Heart left ventricle (tissue), 16 donors: ENCODE data around the gene SUPT5H. TPM values are rescaled to one million over a fixed set of nuclear protein-coding genes. Genes with fewer than 3 reads are reported as not detected.

Experiments
- ATAC-seq, 4 donors: fragments of 200-7000 bp; cut with Tn5 transposase; one replicate each; pipeline ENCODE4 v1.9.1; 2020 to 2022; ENCODE audit warnings: moderate library complexity in 4 of 4, mild to moderate bottlenecking in 3 of 4, moderate number of reproducible peaks in 1 of 4
- DNase-seq, 5 donors: peaks; one replicate each; pipeline ENCODE4 v3.0.0-alpha.2; 2020
- H3K27ac ChIP-seq, 12 donors: fragments of 200-600 bp; sonication (generic) in 4 of 12; one replicate each; pipeline versions ENCODE4 v1.5.0 to v1.8.0; 2016 to 2022; ENCODE audit warnings: mild to moderate bottlenecking in 2 of 12
- H3K27me3 ChIP-seq, 9 donors: fragments of 200-600 bp; sonication (generic) in 2 of 9; one replicate each; pipeline versions ENCODE4 v1.5.1 to v1.8.0; 2016 to 2022; ENCODE audit warnings: mild to moderate bottlenecking in 3 of 9
- H3K36me3 ChIP-seq, 9 donors: fragments of 200-600 bp; sonication (generic) in 2 of 9; one replicate each; pipeline versions ENCODE4 v1.5.0 to v1.8.0; 2018 to 2022; ENCODE audit warnings: mild to moderate bottlenecking in 2 of 9
- H3K4me1 ChIP-seq, 12 donors: fragments of 200-600 bp; sonication (generic) in 4 of 12; one replicate each; pipeline versions ENCODE4 v1.5.0 to v1.8.0; 2016 to 2022; ENCODE audit warnings: mild to moderate bottlenecking in 3 of 12
- H3K4me3 ChIP-seq, 12 donors: fragments of 200-600 bp; sonication (generic) in 4 of 12; one replicate each; pipeline versions ENCODE4 v1.5.0 to v1.8.0; 2017 to 2022; ENCODE audit warnings: mild to moderate bottlenecking in 9 of 12, moderate library complexity in 4 of 12
- H3K9me3 ChIP-seq, 12 donors: fragments of 200-600 bp; sonication (generic) in 4 of 12; one replicate each; pipeline versions ENCODE4 v1.5.0 to v1.8.0; 2016 to 2022; ENCODE audit warnings: mild to moderate bottlenecking in 1 of 12
- POLR2A ChIP-seq, 2 donors: fragments of 450-650 bp; IDR thresholded peaks; one replicate each; pipeline ENCODE4 v1.6.1; 2017; ENCODE audit warnings: antibody characterized with exemption in 2 of 2, mild to moderate bottlenecking in 2 of 2, moderate library complexity in 2 of 2
- WGBS, 4 donors: extraction: QIAGEN DNeasy Blood & Tissue Kit in 2 of 4; methylation state at CpG; one replicate each; pipeline versions ENCODE4 v1.1.5 to v1.1.7; 2013 to 2018; 5-methylcytosine and 5-hydroxymethylcytosine counted together
- intact Hi-C, 10 donors: fragments of 100-400 bp; cut with DNase I; formaldehyde crosslinking; loops; one replicate each; pipeline versions ENCODE4 v1.11.1 to v1.14.2; 2022
- polyA plus RNA-seq, 2 donors: library from polyadenylated mRNA; stranded (reverse); fragments of 200-250 nt; gene quantifications; one replicate each; pipeline ENCODE4 v1.2.3, GENCODE V29; 2013
- total RNA-seq, 9 donors: library from RNA; depleted of rRNA in 2 of 9; stranded (reverse); fragments of >200 nt in 2 of 9; fragmentation: NEBNext Ultra II Directional in 3 of 9; extraction: Animal tissue kit (Norgen Biotek cat#: 25700) in 3 of 9; gene quantifications; one replicate each; pipeline versions ENCODE4 v1.1.0 to v1.2.4, GENCODE V29; 2016 to 2023
- TF ChIP-seq, protein P1 (sequence below), 12 donors: fragments of 200-600 bp; sonication (generic) in 4 of 12; IDR thresholded peaks; one replicate each; pipeline versions ENCODE4 v1.5.0 to v1.8.0; 2018 to 2022; ENCODE audit warnings: antibody characterized with exemption in 12 of 12, mild to moderate bottlenecking in 5 of 12
- donor health status: ischemic (EF 13 %, LVEDD 7.1; RV severe dilation, severe dysfunction).
- donor health status: healthy with polysubstance abuse.
- donor health status: DM: no; HTN: yes; CAD: no.
- donor health status: DM: no; HTN: no; CAD: no.
- donor health status: ischemic (EF 25% LVEDD 6.9; RV normal size, moderate dysfunction).
- donor health status: ischemic (EF 25% LVEDD 5.7; RV mildly dilated, moderate dysfunction).
- donor health status: healthy.
- donor health status: DM: yes; HTN: yes; CAD: no.
- donor health status: ischemic (EF 35%, LVEDD 5.7; RV mildly dilated, moderate dysfunction).
- donor health status: nonischemic (EF 11% LVEDD 7.7; RV severe dilation, severe dysfunction).
- donor health status: DM: yes; HTN: yes; CAD: no.
- donor health status: PGD.
- donor health status: ischemic (EF 29% LVEDD 5.4; RV normal size, mild dysfunction).
- donor health status: nonischemic (EF 23%, LVEDD 6.1; RV moderate dilation, normal function).

Gene SUPT5H
- total and polyA plus RNA-seq, 11 donors: 63.8 to 113 (median 81.7) TPM

DNA sequence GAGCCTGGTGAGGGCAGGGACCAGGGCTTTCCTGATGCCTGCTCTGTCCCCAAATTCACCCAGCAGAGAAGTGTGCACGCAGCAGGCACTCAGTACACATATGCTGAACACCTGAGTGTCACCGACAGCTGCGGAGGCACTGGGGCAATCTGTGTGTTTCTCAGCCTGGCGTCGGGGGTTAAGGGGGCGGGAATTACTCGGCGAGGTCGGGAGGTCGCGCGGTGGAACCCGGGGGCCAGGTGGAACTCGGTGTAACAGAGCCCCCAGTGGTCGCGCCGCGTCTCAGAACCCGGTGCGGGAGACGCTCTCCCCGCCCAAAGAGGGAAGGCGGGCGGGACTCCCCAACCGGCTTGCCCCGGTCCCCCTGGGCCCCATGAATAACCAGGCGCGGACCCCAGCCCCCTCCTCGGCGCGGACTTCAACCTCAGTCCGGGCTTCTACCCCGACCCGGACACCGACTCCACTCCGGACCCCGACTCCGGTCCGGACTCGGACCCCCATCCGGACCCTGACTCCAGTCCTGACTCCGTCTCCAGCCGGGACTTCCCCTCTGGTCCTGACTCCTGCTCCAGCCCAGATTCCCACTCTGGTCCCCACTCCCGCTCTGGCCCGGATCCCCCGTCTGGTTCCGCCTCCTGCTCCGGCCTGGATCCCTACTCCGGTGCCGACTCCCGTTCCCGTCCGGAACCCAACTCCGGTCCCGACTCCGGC, 69.6 kb downstream of the SUPT5H start, which contains the start of gene SELENOV:
SELENOV (plus strand) TSS at position 300 of the 711 bp plus-strand sequence; CDS start at position 374, 74 bp downstream.
- Histone ChIP-seq H3K9me3 (no peaks in the 10 kb centered on the region), H3K27me3 (peaks cover 21 to 73% (median 47%) of the 10 kb centered on the region in 9 donors), H3K4me1 (peaks cover 0 to 16% (median 11%) of the 10 kb centered on the region in 12 donors), H3K4me3 (peak within 1 kb of the TSS; percentile 4 to 48 (median 32)), H3K36me3 (no peaks in the 10 kb centered on the region), H3K27ac (no peak within 1 kb of the TSS)
- intact Hi-C loops: no loop called here
- DNase-seq (no peak), ATAC-seq (peak in 2 of 4 donors; percentile 24 to 28)
- no peak for TF ChIP-seq POLR2A (IDR thresholded peaks at IDR 0.05)
- TF ChIP-seq, protein P1, sequence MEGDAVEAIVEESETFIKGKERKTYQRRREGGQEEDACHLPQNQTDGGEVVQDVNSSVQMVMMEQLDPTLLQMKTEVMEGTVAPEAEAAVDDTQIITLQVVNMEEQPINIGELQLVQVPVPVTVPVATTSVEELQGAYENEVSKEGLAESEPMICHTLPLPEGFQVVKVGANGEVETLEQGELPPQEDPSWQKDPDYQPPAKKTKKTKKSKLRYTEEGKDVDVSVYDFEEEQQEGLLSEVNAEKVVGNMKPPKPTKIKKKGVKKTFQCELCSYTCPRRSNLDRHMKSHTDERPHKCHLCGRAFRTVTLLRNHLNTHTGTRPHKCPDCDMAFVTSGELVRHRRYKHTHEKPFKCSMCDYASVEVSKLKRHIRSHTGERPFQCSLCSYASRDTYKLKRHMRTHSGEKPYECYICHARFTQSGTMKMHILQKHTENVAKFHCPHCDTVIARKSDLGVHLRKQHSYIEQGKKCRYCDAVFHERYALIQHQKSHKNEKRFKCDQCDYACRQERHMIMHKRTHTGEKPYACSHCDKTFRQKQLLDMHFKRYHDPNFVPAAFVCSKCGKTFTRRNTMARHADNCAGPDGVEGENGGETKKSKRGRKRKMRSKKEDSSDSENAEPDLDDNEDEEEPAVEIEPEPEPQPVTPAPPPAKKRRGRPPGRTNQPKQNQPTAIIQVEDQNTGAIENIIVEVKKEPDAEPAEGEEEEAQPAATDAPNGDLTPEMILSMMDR (IDR thresholded peaks at IDR 0.05): peak in 1 of 12 donors; percentile 2
- 1 to 3% (median 1%) methylated on average over 19 to 56 of the region's 56 CpGs for WGBS, 4 donors

DNA sequence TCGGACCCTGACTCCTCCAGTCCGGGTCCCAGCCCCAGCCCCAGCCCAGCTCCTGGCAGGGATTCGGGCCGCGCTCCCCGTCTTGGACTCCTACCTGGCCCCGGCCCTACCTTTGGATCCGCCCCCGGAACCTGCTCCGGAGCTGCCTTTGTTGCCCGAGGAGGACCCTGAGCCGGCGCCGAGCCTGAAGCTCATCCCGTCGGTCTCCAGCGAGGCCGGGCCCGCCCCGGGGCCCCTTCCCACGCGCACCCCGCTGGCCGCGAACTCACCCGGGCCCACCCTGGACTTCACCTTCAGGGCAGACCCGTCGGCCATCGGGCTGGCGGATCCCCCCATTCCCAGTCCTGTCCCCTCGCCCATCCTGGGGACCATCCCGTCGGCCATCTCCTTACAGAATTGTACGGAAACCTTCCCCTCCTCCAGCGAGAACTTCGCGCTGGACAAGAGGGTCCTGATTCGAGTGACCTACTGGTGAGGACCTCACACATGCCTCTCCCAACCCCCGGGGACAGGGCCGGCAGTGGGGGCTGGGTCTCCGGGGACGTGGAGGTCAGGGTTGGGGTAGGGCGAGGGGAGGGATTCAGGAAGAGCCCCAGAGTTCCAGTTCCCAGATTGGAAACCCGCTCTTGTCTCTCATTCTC, 70.3 kb downstream of the SUPT5H start:
- DNase-seq: no peak
- peak in 1 of 4 donors; percentile 18 for ATAC-seq
- Histone ChIP-seq H3K36me3 (no peaks in the 10 kb centered on the region), H3K9me3 (no peaks in the 10 kb centered on the region), H3K4me3 (peak overlapping the region; percentile 4 to 48 (median 32)), H3K27me3 (peaks cover 21 to 70% (median 47%) of the 10 kb centered on the region in 9 donors), H3K4me1 (peaks cover 0 to 16% (median 11%) of the 10 kb centered on the region in 12 donors), H3K27ac (no peak overlapping the region)
- WGBS, 4 donors: 2 to 6% (median 2%) methylated on average over 29 to 44 of the region's 44 CpGs
- TF ChIP-seq POLR2A (IDR thresholded peaks at IDR 0.05): no peak
- TF ChIP-seq, protein P1 (IDR thresholded peaks at IDR 0.05): no peak
- intact Hi-C loops: no loop called here

DNA sequence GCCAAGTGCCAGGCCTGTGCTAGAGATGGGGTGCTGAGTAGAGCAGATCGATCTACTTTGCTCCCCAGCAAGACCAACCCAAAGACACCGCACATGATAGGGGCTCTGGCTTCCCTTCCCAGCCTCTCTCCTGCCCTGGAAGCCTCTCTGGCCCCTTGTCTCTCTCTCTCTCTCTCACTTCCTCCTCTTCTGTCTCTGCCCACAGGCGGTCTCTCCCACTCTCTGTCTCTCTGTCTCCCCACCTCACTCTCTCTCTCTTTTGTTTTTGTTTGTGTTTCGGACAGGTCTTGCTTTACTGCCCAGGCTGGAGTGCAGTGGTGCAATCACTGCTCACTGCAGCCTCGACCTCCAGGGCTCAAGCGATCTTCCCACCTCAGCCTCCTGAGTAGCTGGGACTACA, 70.9 kb downstream of the SUPT5H start:
- Histone ChIP-seq H3K4me3 (no peak overlapping the region), H3K9me3 (no peaks in the 10 kb centered on the region), H3K36me3 (no peaks in the 10 kb centered on the region), H3K27ac (no peak overlapping the region), H3K27me3 (peaks cover 21 to 64% (median 47%) of the 10 kb centered on the region in 9 donors), H3K4me1 (peaks cover 0 to 16% (median 11%) of the 10 kb centered on the region in 12 donors)
- TF ChIP-seq, protein P1 (IDR thresholded peaks at IDR 0.05): no peak
- TF ChIP-seq POLR2A (IDR thresholded peaks at IDR 0.05): no peak
- WGBS, 4 donors: 40 to 47% (median 43%) methylated on average over 6 of the region's 6 CpGs
- intact Hi-C loops: no loop called here
- DNase-seq (no peak), ATAC-seq (no peak)

DNA sequence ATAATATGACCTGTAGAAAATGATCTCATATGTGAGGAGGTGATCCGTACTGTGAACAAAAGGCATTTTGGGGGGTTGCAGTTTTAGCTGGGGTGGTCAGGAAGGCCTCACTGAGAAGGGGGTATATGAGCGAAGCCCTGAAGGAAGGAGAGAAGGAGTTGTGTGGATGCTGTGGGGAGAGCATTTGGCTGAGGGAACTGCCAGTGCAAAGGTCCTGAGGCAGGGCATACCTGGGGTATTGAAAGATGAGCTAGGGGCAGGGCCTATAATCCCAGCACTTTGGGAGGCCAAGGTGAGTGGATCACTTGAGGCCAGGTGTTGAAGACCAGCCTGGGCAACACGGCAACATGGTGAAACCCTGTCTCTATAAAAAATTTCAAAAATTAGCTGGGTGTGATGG, 72.0 kb downstream of the SUPT5H start:
- TF ChIP-seq, protein P1 (IDR thresholded peaks at IDR 0.05): no peak
- no peak for TF ChIP-seq POLR2A (IDR thresholded peaks at IDR 0.05)
- H3K4me3 ChIP-seq: no peak overlapping the region
- peaks cover 0 to 16% (median 11%) of the 10 kb centered on the region in 12 donors for H3K4me1 ChIP-seq
- peaks cover 21 to 53% (median 42%) of the 10 kb centered on the region in 9 donors for H3K27me3 ChIP-seq
- ATAC-seq (no peak), DNase-seq (no peak)
- H3K36me3 ChIP-seq: no peaks in the 10 kb centered on the region
- intact Hi-C loops: no loop called here
- no peaks in the 10 kb centered on the region for H3K9me3 ChIP-seq
- WGBS, 4 donors: 63 to 83% (median 79%) methylated on average over 3 of the region's 3 CpGs
- no peak overlapping the region for H3K27ac ChIP-seq
